ENCODE data around the gene NR2E1. TPM values are rescaled to one million over a fixed set of nuclear protein-coding genes. Genes with fewer than 3 reads are reported as not detected.

Gene NR2E1
- polyA plus RNA-seq, 1 donor (not counting 4 experiments of a cell fraction or from before 2014, with no cell fraction given): 0.04 TPM

DNA sequence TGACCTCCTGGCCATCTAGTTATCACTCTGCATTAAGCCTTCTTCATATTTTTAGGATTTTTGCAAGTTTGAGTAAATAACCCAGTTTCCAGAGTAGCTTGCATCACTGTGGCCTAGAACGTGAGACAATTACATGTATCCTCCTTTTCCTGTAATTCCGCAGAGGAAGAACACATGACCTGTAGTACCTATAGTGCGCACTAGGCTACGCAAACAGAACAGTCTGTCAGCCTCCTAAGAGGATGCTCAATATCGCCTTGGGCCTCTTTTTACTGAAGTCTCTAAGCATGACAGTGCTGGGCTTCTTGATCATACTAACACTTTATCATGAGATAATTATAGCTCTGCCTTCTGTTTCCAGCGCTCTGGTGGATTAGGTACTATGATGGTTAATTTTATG is 20.2 kb upstream of the NR2E1 start:
- no peaks in the 10 kb centered on the region for H4K20me1 ChIP-seq (ENCODE audit: control insufficient read depth, extremely low read depth, insufficient read depth, low read length)
- H3K9ac ChIP-seq (ENCODE audit: control insufficient read depth, extremely low read depth, insufficient read depth, low read length): no peak overlapping the region
- no peak overlapping the region for H2AFZ ChIP-seq (ENCODE audit: control insufficient read depth, low read length)
- no peak for DNase-seq (ENCODE audit: low read depth, low spot score)
- dilution Hi-C loops (cut with MboI; ENCODE audit: extremely low pct_ligation_motif_present, low sequenced_read_pairs): no loop called here
- no peak overlapping the region for H3K4me3 ChIP-seq (ENCODE audit: control insufficient read depth in 2 of 3, extremely low read depth in 1 of 3, insufficient read depth in 2 of 3, low read depth in 1 of 3, low read length in 3 of 3)
- H3K27ac ChIP-seq (ENCODE audit: control insufficient read depth, insufficient read depth, low read length): no peak overlapping the region
- no peaks in the 10 kb centered on the region for H3K36me3 ChIP-seq (ENCODE audit: control insufficient read depth in 2 of 2, extremely low read depth in 1 of 2, insufficient read depth in 2 of 2, low read length in 2 of 2)
- no peaks in the 10 kb centered on the region for H3K9me1 ChIP-seq (ENCODE audit: control insufficient read depth, extremely low read depth, insufficient read depth, low read length)
- no peaks in the 10 kb centered on the region for H3K9me3 ChIP-seq (ENCODE audit: control insufficient read depth, low read depth, low read length)
- no peaks in the 10 kb centered on the region for H3K79me2 ChIP-seq (ENCODE audit: control insufficient read depth, insufficient read depth, low read length)
- peaks cover 6% of the 10 kb centered on the region for H3K27me3 ChIP-seq (ENCODE audit: control insufficient read depth, extremely low read depth, insufficient read depth, low read length)
- TF ChIP-seq, protein P1, sequence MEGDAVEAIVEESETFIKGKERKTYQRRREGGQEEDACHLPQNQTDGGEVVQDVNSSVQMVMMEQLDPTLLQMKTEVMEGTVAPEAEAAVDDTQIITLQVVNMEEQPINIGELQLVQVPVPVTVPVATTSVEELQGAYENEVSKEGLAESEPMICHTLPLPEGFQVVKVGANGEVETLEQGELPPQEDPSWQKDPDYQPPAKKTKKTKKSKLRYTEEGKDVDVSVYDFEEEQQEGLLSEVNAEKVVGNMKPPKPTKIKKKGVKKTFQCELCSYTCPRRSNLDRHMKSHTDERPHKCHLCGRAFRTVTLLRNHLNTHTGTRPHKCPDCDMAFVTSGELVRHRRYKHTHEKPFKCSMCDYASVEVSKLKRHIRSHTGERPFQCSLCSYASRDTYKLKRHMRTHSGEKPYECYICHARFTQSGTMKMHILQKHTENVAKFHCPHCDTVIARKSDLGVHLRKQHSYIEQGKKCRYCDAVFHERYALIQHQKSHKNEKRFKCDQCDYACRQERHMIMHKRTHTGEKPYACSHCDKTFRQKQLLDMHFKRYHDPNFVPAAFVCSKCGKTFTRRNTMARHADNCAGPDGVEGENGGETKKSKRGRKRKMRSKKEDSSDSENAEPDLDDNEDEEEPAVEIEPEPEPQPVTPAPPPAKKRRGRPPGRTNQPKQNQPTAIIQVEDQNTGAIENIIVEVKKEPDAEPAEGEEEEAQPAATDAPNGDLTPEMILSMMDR (optimal IDR thresholded peaks at IDR 0.05 in 1 of 3, IDR thresholded peaks at IDR 0.05 in 1 of 3, conservative IDR thresholded peaks at IDR 0.05 in 1 of 3; ENCODE audit: extremely low read depth in 1 of 3, insufficient read depth in 2 of 3, low read length in 3 of 3): peak in 1 of 3 experiments; percentile 27
- TF ChIP-seq EZH2 (IDR thresholded peaks at IDR 0.05; ENCODE audit: low read length): no peak
- no peaks in the 10 kb centered on the region for H3K4me1 ChIP-seq (ENCODE audit: control insufficient read depth, extremely low read depth, insufficient read depth, low read length)
- FAIRE-seq: no peak
- no peak overlapping the region for H3K4me2 ChIP-seq (ENCODE audit: control insufficient read depth, extremely low read depth, insufficient read depth, low read depth, low read length)

DNA sequence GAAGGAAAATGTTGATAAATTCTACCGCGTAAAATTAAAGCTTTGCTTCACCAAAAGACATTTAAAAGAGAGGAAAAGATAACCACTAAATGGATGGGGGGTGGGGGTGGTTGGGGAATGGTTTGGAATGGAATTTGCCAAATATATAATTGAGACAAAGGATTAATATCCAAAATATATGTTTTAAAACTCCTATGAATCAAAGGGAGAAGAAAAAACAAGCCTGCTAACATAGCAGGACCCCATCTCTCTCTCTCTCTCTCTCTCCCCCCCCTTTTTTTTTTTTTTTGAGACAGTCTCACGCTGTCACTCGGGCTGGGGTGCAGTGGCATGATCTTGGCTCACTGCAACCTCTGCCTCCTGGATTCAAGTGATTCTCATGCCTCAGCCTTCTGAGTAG is 13.4 kb upstream of the NR2E1 start:
- FAIRE-seq: no peak
- H3K36me3 ChIP-seq (ENCODE audit: control insufficient read depth in 2 of 2, extremely low read depth in 1 of 2, insufficient read depth in 2 of 2, low read length in 2 of 2): no peaks in the 10 kb centered on the region

More for the DNA sequence above, 13.4 kb upstream of the NR2E1 start:
- Histone ChIP-seq H3K27ac (ENCODE audit: control insufficient read depth, insufficient read depth, low read length) (no peak overlapping the region), H3K9me1 (ENCODE audit: control insufficient read depth, extremely low read depth, insufficient read depth, low read length) (no peaks in the 10 kb centered on the region), H3K27me3 (ENCODE audit: control insufficient read depth, extremely low read depth, insufficient read depth, low read length) (peaks cover 23% of the 10 kb centered on the region), H3K9ac (ENCODE audit: control insufficient read depth, extremely low read depth, insufficient read depth, low read length) (no peak overlapping the region), H3K9me3 (ENCODE audit: control insufficient read depth, low read depth, low read length) (no peaks in the 10 kb centered on the region), H3K79me2 (ENCODE audit: control insufficient read depth, insufficient read depth, low read length) (no peaks in the 10 kb centered on the region), H3K4me1 (ENCODE audit: control insufficient read depth, extremely low read depth, insufficient read depth, low read length) (peaks cover 18% of the 10 kb centered on the region), H4K20me1 (ENCODE audit: control insufficient read depth, extremely low read depth, insufficient read depth, low read length) (no peaks in the 10 kb centered on the region), H3K4me2 (ENCODE audit: control insufficient read depth, extremely low read depth, insufficient read depth, low read depth, low read length) (no peak overlapping the region), H2AFZ (ENCODE audit: control insufficient read depth, low read length) (no peak overlapping the region), H3K4me3 (ENCODE audit: control insufficient read depth in 2 of 3, extremely low read depth in 1 of 3, insufficient read depth in 2 of 3, low read depth in 1 of 3, low read length in 3 of 3) (no peak overlapping the region)
- dilution Hi-C loops (cut with MboI; ENCODE audit: extremely low pct_ligation_motif_present, low sequenced_read_pairs): no loop called here
- no peak for DNase-seq (ENCODE audit: low read depth, low spot score)
- TF ChIP-seq, protein P1 (optimal IDR thresholded peaks at IDR 0.05 in 1 of 3, IDR thresholded peaks at IDR 0.05 in 1 of 3, conservative IDR thresholded peaks at IDR 0.05 in 1 of 3; ENCODE audit: extremely low read depth in 1 of 3, insufficient read depth in 2 of 3, low read length in 3 of 3): no peak
- TF ChIP-seq EZH2 (IDR thresholded peaks at IDR 0.05; ENCODE audit: low read length): no peak

Data from keratinocyte (primary cell).